GM21526 (cell line): ENCODE results near the gene IQUB.
"Not testable (repeated sequence)": the region's sequence is repeated elsewhere in the genome, so short reads cannot be mapped to it uniquely, and the experiment has no call there.

ENCODE experiments used
- ATAC-seq: cut with Tn5 transposase; IDR thresholded peaks from one replicate; pipeline ENCODE4 v1.9.1; 2021; ENCODE audit warnings: moderate library complexity; ENCODE audit not compliant: unreplicated experiment, low FRiP score

Gene IQUB

GRCh38 chr7:123498031-123498430, 36.4 kb downstream of the IQUB start:
- ATAC-seq = no peak

- ATAC-seq = peak; percentile 60
Measured at GRCh38 chr7:123494193-123494796, 40.1 kb downstream of the IQUB start.

GRCh38 chr7:123492485-123492884, 41.9 kb downstream of the IQUB start:
- peak; percentile 70 for ATAC-seq

- ATAC-seq = no peak
Measured at GRCh38 chr7:123485721-123486120, 48.7 kb downstream of the IQUB start.

DNA sequence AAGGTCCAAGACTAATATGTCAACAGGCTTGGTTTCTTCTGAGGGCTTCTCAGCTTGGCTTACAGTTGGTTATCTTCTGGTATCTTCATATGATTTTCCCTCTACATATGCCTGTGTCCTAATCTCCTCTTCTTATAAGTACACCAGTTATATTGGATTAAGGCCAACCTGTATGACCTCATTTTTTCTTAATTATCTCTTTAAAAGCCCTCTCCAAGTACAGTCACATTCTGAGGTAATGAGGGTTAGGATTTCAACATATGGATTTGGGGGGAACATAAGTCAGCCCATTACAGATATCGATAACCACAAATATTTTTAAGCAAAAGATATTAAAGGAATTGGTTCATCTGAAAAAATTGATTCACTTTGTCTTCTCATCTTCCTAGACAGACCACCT, 49.2 kb downstream of the IQUB start:
- ATAC-seq = no peak

GRCh38 chr7:123484199-123484598, 50.2 kb downstream of the IQUB start:
- ATAC-seq = no peak

GRCh38 chr7:123480107-123480506, 54.3 kb downstream of the IQUB start:
- ATAC-seq = no peak

DNA sequence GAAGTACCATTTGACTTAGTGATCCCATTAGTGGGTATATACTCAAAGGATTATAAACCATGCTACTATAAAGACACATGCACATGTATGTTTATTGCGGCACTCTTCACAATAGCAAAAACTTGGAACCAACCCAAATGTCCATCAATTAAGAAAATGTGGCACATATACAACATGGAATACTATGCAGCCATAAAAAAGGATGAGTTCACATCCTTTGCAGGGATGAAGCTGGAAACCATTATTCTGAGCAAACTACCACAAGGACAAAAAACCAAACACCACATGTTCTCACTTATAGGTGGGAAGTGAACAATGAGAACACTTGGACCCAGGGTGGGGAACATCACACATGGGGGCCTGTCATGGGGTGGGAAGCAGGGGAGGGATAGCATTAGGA, 56.3 kb downstream of the IQUB start:
- ATAC-seq = not testable (repeated sequence)

DNA sequence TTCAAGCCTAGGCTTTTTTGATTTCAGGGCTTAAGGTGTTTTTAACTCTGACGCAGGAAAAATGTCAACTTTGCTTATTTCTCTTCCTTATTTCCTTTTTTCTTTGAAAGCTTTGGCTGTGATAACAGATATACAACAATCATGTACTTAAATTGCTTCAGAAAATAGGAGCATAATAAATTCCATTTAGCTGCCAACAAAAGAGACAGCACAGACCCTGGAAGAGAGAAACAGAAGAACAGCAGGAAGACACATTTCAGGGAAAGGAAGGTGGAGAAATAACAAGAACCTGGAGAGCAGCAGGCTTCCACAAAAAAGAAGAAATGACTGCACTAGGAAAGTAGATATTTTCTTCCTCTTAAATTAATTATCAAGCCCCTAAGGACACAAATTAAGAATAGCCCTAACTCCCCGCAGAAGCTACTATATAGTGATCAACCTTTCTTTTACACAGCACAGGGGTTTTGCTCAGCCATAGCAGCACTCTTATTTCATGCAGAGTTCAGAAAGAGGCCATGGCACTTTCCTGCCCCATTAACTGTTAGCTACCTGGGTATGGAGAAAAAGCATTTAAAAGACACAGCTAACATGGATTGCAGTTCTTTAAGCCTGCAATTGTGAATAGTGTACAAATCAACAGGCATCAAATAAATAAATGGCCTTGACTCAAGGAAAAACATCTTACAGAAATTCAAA, 61.5 kb downstream of the IQUB start:
- no peak for ATAC-seq

- no peak for ATAC-seq
Measured at GRCh38 chr7:123472327-123472726, 62.1 kb downstream of the IQUB start.

DNA sequence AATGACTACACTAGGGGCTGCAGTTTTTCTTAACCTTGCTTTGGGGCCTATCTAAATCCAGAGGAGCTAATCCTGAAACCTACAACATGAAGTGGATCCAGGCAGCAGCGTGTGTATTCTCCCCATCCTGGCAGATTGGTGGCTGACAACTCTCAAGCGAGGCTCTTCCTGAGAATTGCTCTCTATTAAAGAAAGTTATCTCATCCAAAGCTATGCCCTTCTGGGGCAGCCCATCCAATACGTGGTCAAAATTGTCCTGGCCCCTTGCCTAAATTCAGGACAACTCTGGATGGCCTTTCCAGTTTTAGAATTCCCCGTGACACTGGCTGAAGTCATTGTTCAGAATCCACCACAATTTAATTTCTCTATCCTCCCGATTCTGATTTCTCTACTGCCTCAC, 66.1 kb downstream of the IQUB start:
- ATAC-seq = no peak

DNA sequence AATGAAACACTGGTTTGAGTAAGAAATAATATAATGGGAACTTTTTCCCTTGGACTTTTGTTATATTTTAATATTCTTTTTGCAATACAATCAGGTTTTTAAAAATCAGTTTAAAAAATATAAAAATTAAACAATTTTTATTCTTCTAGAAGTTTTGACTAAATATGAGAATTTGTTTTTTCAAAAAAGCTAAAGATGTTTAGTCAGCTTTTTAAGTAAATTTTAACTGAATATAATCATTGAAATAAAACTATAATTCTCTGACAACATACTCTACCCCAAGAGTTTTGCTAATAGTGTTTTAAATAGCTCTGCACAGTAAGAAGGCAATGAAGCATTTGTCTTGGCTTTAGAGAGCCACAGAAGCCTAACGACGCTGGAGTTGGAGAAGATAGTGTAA, 70.5 kb downstream of the IQUB start:
- no peak for ATAC-seq

DNA sequence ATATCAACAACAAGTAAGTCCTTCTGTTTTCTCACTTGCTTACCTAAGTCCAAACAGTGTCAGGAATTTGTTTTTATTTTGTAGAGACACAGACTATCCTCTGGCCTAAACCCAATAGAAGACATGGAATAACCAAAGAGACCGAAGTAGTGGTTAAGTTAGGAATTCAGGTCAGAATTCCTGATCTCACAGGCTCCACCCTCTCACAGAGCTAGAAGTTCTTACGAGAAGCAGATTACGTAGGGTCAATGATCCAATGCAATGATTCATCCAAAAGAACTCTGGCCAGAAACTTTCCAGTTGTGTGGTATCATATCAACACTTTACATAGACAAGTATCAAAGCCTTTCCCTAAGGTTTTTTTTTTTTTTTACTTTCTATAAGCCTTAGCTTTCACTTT, 73.8 kb downstream of the IQUB start:
- no peak for ATAC-seq

DNA sequence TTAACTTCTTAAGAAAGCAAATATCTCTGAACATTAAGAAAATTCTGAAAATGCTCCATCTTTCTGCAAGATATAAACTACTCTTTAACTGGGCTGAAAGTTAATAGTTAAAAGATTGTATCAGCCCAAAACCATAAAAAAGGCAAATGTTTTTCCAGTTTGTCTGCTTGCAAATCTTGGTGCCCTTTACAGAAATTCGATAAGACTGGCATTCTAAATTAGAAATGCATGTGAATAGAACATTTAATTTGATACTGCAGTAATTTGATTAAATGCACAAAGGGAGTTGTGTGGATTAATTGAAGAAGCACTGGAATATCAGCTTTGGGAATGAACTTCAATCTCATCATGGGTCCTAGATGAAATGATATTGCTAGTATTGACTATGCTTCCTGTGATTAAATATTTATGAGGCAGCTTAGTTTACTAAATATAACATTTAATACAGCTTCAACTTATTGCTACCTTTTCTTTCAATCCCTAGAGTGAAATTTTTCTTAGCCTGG, 78.4 kb downstream of the IQUB start:
- ATAC-seq = no peak

GRCh38 chr7:123440101-123440548, 94.3 kb downstream of the IQUB start:
- ATAC-seq = no peak

DNA sequence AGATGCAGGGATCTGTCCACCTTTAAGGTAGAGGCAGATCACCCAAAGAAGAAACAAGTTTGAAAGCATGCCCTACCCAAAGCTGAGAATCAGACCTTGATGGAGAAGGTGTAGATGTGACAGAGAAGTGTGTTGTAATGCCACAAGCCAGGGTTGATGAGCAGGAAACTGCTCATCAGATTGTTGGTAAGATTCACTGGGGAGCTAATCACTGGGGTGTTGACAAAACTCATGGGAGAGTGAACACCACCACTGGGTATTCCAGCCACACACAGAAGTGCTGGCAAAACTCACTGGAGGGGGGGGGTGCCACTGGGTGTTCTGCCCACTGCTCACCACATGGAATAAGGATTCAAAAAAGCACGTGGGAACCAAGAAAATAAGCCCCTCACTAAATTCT, 95.2 kb downstream of the IQUB start:
- ATAC-seq = no peak

GRCh38 chr7:123437447-123437995, 96.9 kb downstream of the IQUB start:
- ATAC-seq = no peak

GRCh38 chr7:123435080-123435700, 99.2 kb downstream of the IQUB start:
- no peak for ATAC-seq

- no peak for ATAC-seq
Measured at GRCh38 chr7:123433665-123434064, 100.7 kb downstream of the IQUB start.

- no peak for ATAC-seq
Measured at GRCh38 chr7:123432601-123433000, 101.8 kb downstream of the IQUB start.

- no peak for ATAC-seq
Measured at GRCh38 chr7:123431075-123431614, 103.2 kb downstream of the IQUB start.
